K562 (cell line): ENCODE data around the gene MAST4. TPM values are rescaled to one million over a fixed set of nuclear protein-coding genes. Genes with fewer than 3 reads are reported as not detected.

Experiments
- ATAC-seq: fragments of 200-7000 bp; cut with Tn5 transposase; 3 replicates; pipeline ENCODE4 v1.9.1; 2020; ENCODE audit warnings: moderate library complexity
- BruUV-seq: library from RNA; stranded (reverse); fragments of 400-500 nt; replicated peaks from 2 replicates; lab custom pipeline; 2021; lab: Mats Ljungman, UMichigan
- CTCF ChIA-PET: fragments of 300-600 bp; formaldehyde crosslinking; extraction: SDS; loops from one replicate; lab custom pipeline; 2021; ENCODE audit warnings: low intra/inter-chr PET ratio; lab: Yijun Ruan, JAX
- POLR2A ChIA-PET: fragments of 300-600, 350-650 bp; sonication (Branson Sonifier 250); formaldehyde crosslinking; extraction: SDS; loops from one replicate; lab custom pipeline; 2021; ENCODE audit warnings: antibody characterized with exemption, inconsistent platforms; lab: Yijun Ruan, JAX
- DNase-seq, 4 experiments: peaks; one replicate each; pipeline versions ENCODE4 v3.0.0 to v3.0.0-alpha.2; 2011 to 2018; ENCODE audit warnings: low spot score in 3 of 4, mixed read lengths in 3 of 4; ENCODE audit errors: extremely low read depth in 1 of 4
- FAIRE-seq: peaks from 2 replicates; lab custom pipeline; 2011; peaks lifted over from hg19 to GRCh38; lab: Jason Lieb, UNC
- H2AFZ ChIP-seq: 2 replicates; pipeline ENCODE4 v1.6.0; 2011; ENCODE audit warnings: low read depth, low read length, control low read depth, inconsistent platforms
- H3K27ac ChIP-seq: fragments of 200-600 bp; 3 replicates; pipeline ENCODE4 v1.8.0; 2011; ENCODE audit warnings: low read depth, mild to moderate bottlenecking, control low read depth, inconsistent platforms, low read length, moderate library complexity, mixed read lengths; ENCODE audit errors: extremely low read depth
- H3K27me3 ChIP-seq, 2 experiments: fragments of 300-600 bp in 1 of 2; 2 replicates in 1 of 2; 3 replicates in 1 of 2; pipeline versions ENCODE4 v1.6.0 to v1.8.0; 2011; ENCODE audit warnings: inconsistent platforms in 2 of 2, low read length in 2 of 2, mild to moderate bottlenecking in 1 of 2, mixed read lengths in 1 of 2, moderate library complexity in 1 of 2; ENCODE audit not compliant: control insufficient read depth in 2 of 2, insufficient read depth in 2 of 2
- H3K36me3 ChIP-seq: fragments of 300-600 bp; 3 replicates; pipeline ENCODE4 v1.8.0; 2011; ENCODE audit warnings: mild to moderate bottlenecking, low read length, inconsistent platforms; ENCODE audit not compliant: control insufficient read depth, insufficient read depth
- H3K4me1 ChIP-seq, 2 experiments: fragments of 200-600 bp in 1 of 2; replicated peaks in 1 of 2; 2 replicates in 1 of 2; 3 replicates in 1 of 2; pipeline versions ENCODE4 v1.5.1 to v1.8.0; 2011; ENCODE audit warnings: inconsistent platforms in 2 of 2, low read length in 2 of 2, mild to moderate bottlenecking in 1 of 2, mixed read lengths in 1 of 2, moderate library complexity in 1 of 2; ENCODE audit not compliant: control insufficient read depth in 2 of 2, insufficient read depth in 2 of 2
- H3K4me2 ChIP-seq: 2 replicates; pipeline ENCODE4 v1.6.1; 2011; ENCODE audit warnings: low read length, control low read depth, inconsistent platforms, mixed read lengths; ENCODE audit not compliant: insufficient read depth
- H3K4me3 ChIP-seq: fragments of 200-600 bp; sonication (generic), shearing (Covaris generic); 2 replicates; pipeline ENCODE4 v1.5.1; 2016; ENCODE audit warnings: control low read depth, inconsistent platforms
- H3K79me2 ChIP-seq: fragments of 200-600 bp; 3 replicates; pipeline ENCODE4 v1.8.0; 2011; ENCODE audit warnings: low read length, inconsistent platforms; ENCODE audit not compliant: control insufficient read depth, insufficient read depth
- H3K9ac ChIP-seq, 2 experiments: 2 replicates each; pipeline versions ENCODE4 v1.6.0 to v1.6.1; 2011; ENCODE audit warnings: low read depth in 2 of 2, low read length in 2 of 2, control low read depth in 1 of 2, inconsistent platforms in 1 of 2, mild to moderate bottlenecking in 1 of 2, mixed read lengths in 1 of 2; ENCODE audit not compliant: insufficient read depth in 1 of 2
- H3K9me1 ChIP-seq: one replicate; pipeline ENCODE4 v1.6.0; 2011; ENCODE audit warnings: inconsistent platforms, mild to moderate bottlenecking, low read length, moderate library complexity; ENCODE audit not compliant: control insufficient read depth, insufficient read depth
- H3K9me3 ChIP-seq: replicated peaks from 2 replicates; pipeline ENCODE4 v1.5.1; 2011; ENCODE audit warnings: low read depth, low read length, inconsistent platforms; ENCODE audit not compliant: control insufficient read depth, insufficient read depth
- H4K20me1 ChIP-seq: replicated peaks from 2 replicates; pipeline ENCODE4 v1.6.1; 2011; ENCODE audit warnings: low read length, inconsistent platforms, mixed read lengths; ENCODE audit not compliant: control insufficient read depth, insufficient read depth
- ARID2 ChIP-seq: fragments of 450-650 bp; IDR thresholded peaks from 2 replicates; pipeline ENCODE4 v1.6.1; 2017; ENCODE audit warnings: antibody characterized with exemption, mild to moderate bottlenecking
- HMBOX1 ChIP-seq: sonication (generic); IDR thresholded peaks from 2 replicates; pipeline ENCODE4 v1.6.1; 2016
- ID3 ChIP-seq, 2 experiments: fragments of 250-450 bp in 1 of 2; fragments of 450-650 bp in 1 of 2; sonication (Bioruptor Pico) in 1 of 2; IDR thresholded peaks; 2 replicates each; pipeline versions ENCODE4 v1.6.1 to v1.8.0; 2016 to 2021; ENCODE audit warnings: mild to moderate bottlenecking in 2 of 2, moderate library complexity in 2 of 2, missing compliant biosample characterization in 1 of 2, missing genetic modification characterization in 1 of 2
- JUN ChIP-seq, 2 experiments: sonication (generic) in 1 of 2; formaldehyde crosslinking in 1 of 2; IDR thresholded peaks; 2 replicates each; pipeline versions ENCODE4 v1.6.1 to v1.8.0; 2012 to 2022; ENCODE audit warnings: borderline replicate concordance in 2 of 2, mild to moderate bottlenecking in 2 of 2, improper control_type of control experiment in 1 of 2, low read depth in 1 of 2, low read length in 1 of 2, missing genetic modification reagents in 1 of 2
- NELFE ChIP-seq: IDR thresholded peaks from 2 replicates; pipeline ENCODE4 v1.6.1; 2011; ENCODE audit warnings: mild to moderate bottlenecking; ENCODE audit not compliant: insufficient read depth, insufficient read length
- PHB ChIP-seq: fragments of 250-450 bp; sonication (Bioruptor Pico); IDR thresholded peaks from 2 replicates; pipeline ENCODE4 v1.5.0; 2021
- SNRNP70 ChIP-seq: fragments of 200-400 bp; formaldehyde crosslinking; optimal IDR thresholded peaks from 2 replicates; pipeline ENCODE3; 2017; ENCODE audit warnings: low read depth, low read length
- SRSF3 ChIP-seq: fragments of 200-400 bp; formaldehyde crosslinking; IDR thresholded peaks from 2 replicates; pipeline ENCODE4 v1.6.1; 2016; ENCODE audit warnings: mild to moderate bottlenecking, low read length, moderate library complexity; ENCODE audit not compliant: insufficient read depth
- YBX1 ChIP-seq: fragments of 450-650 bp; IDR thresholded peaks from 2 replicates; pipeline ENCODE4 v1.7.1; 2016; ENCODE audit warnings: mild to moderate bottlenecking
- WGBS: fragments of 100-300 bp; shearing (Covaris generic); methylation state at CpG from one replicate; pipeline ENCODE4 v1.1.6; 2016; ENCODE audit warnings: low coverage, mixed read lengths; ENCODE audit not compliant: insufficient coverage; ENCODE audit errors: missing lambda C conversion rate; 5-methylcytosine and 5-hydroxymethylcytosine counted together
- in situ Hi-C: fragments of 300-500 bp; cut with MboI; formaldehyde crosslinking; loops from 4 replicates; pipeline ENCODE4 v1.15.0; 2018; ENCODE audit warnings: inconsistent platforms, mixed read lengths
- intact Hi-C: fragments of 100-400 bp; cut with micrococcal nuclease; formaldehyde crosslinking; loops from 2 replicates; pipeline ENCODE4 v1.14.2; 2022
- polyA plus RNA-seq, 8 experiments: library from polyadenylated mRNA; depleted of rRNA in 4 of 8; stranded (reverse) in 5 of 8; unstranded in 3 of 8; fragments of >200 nt; fragmentation: Nextera tagmentation in 2 of 8; fragmentation: Illumina TruSeq in 1 of 8; extraction: Ambion mirVana in 2 of 8; extraction: Trizol in 1 of 8; gene quantifications; 2 replicates each; pipeline versions ENCODE4 v1.2.1 to v1.2.3, GENCODE V29; 2011 to 2014; ENCODE audit warnings: inconsistent platforms in 1 of 8, missing spikeins in 1 of 8
- total RNA-seq, 7 experiments: library from RNA; depleted of rRNA in 6 of 7; stranded (reverse); fragments of >200 nt in 6 of 7; fragmentation: Illumina TruSeq in 2 of 7; extraction: Trizol in 2 of 7; gene quantifications; 2 replicates each; pipeline versions ENCODE4 v1.2.1 to v1.2.3, GENCODE V29; 2011 to 2021; ENCODE audit warnings: low replicate concordance in 1 of 7
- TF ChIP-seq, protein P1 (sequence below): IDR thresholded peaks from 3 replicates; pipeline ENCODE4 v1.6.1; 2011; ENCODE audit warnings: borderline replicate concordance, mild to moderate bottlenecking; ENCODE audit not compliant: insufficient read length, insufficient read depth

MAST4 gene
- total and polyA plus RNA-seq, 9 of the 15 experiments (the other 6 are each of a cell fraction or from before 2014, with no cell fraction given): 0.88 to 10.1 (median 5.2) TPM

GRCh38 chr5:66639037-66639436 is 42.8 kb downstream of the MAST4 start (continued):
- TF ChIP-seq JUN (IDR thresholded peaks at IDR 0.05; ENCODE audit: borderline replicate concordance, low read depth, low read length): no peak
- no peak for TF ChIP-seq JUN (CRISPR knock-in tag; IDR thresholded peaks at IDR 0.05; ENCODE audit: borderline replicate concordance)
- TF ChIP-seq, protein P1, sequence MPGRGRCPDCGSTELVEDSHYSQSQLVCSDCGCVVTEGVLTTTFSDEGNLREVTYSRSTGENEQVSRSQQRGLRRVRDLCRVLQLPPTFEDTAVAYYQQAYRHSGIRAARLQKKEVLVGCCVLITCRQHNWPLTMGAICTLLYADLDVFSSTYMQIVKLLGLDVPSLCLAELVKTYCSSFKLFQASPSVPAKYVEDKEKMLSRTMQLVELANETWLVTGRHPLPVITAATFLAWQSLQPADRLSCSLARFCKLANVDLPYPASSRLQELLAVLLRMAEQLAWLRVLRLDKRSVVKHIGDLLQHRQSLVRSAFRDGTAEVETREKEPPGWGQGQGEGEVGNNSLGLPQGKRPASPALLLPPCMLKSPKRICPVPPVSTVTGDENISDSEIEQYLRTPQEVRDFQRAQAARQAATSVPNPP: no peak
- no peak for TF ChIP-seq SNRNP70
- no peak for TF ChIP-seq ARID2
- TF ChIP-seq PHB: no peak

- Histone ChIP-seq H4K20me1 (no peaks in the 10 kb centered on the region), H3K27ac (no peak overlapping the region), H3K79me2 (no peaks in the 10 kb centered on the region), H3K9me1 (no peaks in the 10 kb centered on the region), H2AFZ (no peak overlapping the region), H3K36me3 (no peaks in the 10 kb centered on the region), H3K9ac (no peak overlapping the region), H3K4me1 (no peaks in the 10 kb centered on the region), H3K9me3 (no peaks in the 10 kb centered on the region), H3K4me3 (no peak overlapping the region), H3K27me3 (no peaks in the 10 kb centered on the region), H3K4me2 (no peak overlapping the region)
- no TSS peak for BruUV-seq
- intact Hi-C loops (no loop called here), in situ Hi-C loops (no loop called here)
- TF ChIP-seq YBX1 (no peak), NELFE (no peak), ID3 (CRISPR knock-in tag; IDR thresholded peaks at IDR 0.05) (no peak), ID3 (tag; IDR thresholded peaks at IDR 0.05) (no peak), SRSF3 (no peak), HMBOX1 (no peak)
- no peak for FAIRE-seq
- CTCF ChIA-PET: no interaction called here
- 4% methylated on average over 3 of the region's 3 CpGs for WGBS
- no peak for ATAC-seq
- no peak for DNase-seq
- POLR2A ChIA-PET: no interaction called here
Observed at GRCh38 chr5:66642538-66642937, 46.3 kb downstream of the MAST4 start.
